Right lobe of liver (tissue), 4 donors: ENCODE measurements around the gene KCNK16.

Experiments used
- POLR2A ChIP-seq: fragments of 450-650 bp; IDR thresholded peaks from one replicate; pipeline ENCODE4 v1.6.1; 2017; ENCODE audit warnings: antibody characterized with exemption, mild to moderate bottlenecking
- TF ChIP-seq, protein P1 (sequence below), 4 donors: fragments of 200-600 bp in 3 of 4; fragments of 450-650 bp in 1 of 4; IDR thresholded peaks; one replicate each; pipeline versions ENCODE4 v1.5.1 to v1.8.0; 2016 to 2022; ENCODE audit warnings: antibody characterized with exemption in 4 of 4, mild to moderate bottlenecking in 2 of 4
- donor health status: DM: no; HTN: no; CAD: no.
- donor health status: DM: no; HTN: no; CAD: no.
- donor health status: DM: no; HTN: yes; CAD: no.

DNA sequence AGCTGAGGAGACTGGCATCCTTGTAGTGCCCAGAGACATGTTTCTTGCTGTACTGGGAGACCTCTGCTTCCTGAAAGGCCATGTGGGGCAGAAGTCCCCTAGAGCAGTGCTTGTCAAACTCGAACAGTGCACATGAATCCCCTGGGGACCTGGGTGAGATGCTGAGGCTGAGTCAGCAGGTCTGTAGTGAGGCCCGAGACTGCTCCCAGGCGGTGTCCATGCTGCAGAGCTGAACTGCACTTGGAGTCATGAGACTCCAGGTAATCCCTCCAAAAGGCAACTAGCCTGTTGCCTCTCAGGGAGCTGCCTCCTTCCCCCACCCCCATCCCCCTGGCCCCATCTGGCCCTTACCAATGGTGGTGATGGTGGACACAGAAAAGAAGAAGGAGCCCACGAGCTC, 12.0 kb downstream of the KCNK16 start:
- TF ChIP-seq POLR2A: no peak
- TF ChIP-seq, protein P1, sequence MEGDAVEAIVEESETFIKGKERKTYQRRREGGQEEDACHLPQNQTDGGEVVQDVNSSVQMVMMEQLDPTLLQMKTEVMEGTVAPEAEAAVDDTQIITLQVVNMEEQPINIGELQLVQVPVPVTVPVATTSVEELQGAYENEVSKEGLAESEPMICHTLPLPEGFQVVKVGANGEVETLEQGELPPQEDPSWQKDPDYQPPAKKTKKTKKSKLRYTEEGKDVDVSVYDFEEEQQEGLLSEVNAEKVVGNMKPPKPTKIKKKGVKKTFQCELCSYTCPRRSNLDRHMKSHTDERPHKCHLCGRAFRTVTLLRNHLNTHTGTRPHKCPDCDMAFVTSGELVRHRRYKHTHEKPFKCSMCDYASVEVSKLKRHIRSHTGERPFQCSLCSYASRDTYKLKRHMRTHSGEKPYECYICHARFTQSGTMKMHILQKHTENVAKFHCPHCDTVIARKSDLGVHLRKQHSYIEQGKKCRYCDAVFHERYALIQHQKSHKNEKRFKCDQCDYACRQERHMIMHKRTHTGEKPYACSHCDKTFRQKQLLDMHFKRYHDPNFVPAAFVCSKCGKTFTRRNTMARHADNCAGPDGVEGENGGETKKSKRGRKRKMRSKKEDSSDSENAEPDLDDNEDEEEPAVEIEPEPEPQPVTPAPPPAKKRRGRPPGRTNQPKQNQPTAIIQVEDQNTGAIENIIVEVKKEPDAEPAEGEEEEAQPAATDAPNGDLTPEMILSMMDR (IDR thresholded peaks at IDR 0.05): no peak
